UCSD-AML1 (cell line): ENCODE data around the gene NSUN7.

Experiments
- DNase-seq: peaks from one replicate; lab custom pipeline; 2025; ENCODE audit not compliant: unreplicated experiment; lab: John Stamatoyannopoulos, UW

Gene NSUN7

DNA sequence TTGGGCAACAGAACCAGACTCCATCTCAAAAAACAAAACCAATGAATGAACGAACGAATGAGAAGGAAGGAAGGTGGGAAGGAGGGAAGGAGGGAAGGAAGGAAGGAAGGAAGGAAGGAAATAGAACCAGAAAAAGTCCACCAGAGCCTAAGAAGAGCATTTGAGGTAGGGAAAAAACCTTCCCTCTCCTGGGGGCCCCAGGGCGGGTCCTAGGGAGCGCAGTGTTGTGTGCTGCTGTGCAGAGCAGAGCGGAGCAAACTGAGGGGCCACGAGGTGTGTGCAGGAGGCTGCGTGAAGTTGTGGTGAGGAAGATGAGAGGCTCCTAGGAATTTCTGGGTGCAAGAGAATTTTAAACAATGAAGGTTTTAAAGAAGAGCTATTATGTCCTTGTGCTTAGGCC, 16.0 kb upstream of the NSUN7 start:
- DNase-seq: no peak

DNA sequence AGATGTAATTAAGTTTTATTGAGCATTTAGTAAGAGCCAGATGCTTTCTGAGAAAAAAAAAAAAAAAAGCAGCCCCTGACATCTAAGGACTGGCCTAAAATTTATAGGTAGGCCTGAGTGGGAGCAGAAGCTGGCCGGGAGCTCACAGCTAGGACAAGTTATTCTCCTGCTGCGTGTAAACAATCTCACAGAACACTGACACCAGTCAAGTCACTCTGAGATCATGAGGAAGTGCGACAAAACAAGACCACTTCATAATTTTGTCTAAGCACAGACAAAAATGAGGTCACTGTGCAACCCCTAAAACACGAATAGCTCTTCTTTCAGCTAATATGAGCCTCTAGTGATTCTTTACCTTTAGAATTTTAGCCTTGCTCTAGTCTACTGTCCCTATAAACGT, 15.3 kb upstream of the NSUN7 start:
- no peak for DNase-seq

DNA sequence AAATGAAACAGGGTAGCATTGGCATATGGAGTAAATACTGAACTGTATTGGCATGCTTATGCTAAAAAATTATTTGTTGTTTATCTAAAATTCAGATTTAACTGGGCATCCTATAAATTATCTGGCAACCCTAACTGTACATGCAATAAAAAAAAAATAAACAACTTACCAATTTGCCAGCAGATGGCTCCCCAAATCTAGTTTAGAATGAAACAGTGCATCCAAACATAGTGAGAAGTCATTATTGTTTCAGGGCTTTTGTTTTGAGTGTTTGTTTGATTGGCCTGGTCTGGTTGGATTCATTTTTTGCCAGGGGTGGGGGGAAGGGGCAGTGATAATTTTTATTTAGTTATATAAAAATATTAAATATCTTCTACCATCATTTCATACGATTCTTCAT, 12.8 kb upstream of the NSUN7 start:
- DNase-seq: no peak

DNA sequence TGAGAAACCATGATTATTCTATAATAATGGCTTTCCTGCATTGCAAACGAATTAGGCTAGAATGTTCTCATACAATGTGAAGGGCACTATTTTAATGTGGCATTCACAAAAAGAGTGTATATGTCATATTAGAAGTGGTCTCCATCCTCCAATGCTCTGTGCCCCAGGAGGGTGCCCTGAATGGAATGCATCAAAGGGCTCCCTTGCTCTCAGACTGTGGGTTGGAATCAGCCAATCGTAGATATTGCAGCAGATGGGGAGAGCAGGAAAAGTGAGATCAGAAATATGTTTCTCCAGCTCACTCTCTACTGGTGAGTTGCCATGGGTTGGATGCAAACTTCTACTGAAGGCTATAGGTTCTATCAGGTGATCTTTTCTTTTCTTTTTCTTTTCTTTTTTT, 11.9 kb upstream of the NSUN7 start:
- no peak for DNase-seq

DNA sequence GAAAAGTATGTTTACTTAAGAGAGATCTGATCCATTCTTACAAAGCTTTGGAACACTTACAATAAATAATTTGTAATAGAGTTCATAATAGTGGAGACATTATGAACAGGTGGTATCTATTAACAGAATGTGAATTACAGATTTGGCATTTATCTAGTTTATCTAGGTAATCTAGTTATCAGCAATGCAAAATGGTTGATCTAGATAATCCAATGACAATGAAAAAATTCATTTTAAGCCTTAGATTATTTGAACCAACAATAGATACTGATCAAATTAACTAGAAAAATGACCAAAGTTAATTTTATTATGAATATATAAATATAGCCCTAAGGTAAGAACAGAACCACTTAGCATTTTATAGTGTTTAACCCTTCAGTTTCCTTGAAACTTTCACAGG, 10.4 kb upstream of the NSUN7 start:
- no peak for DNase-seq

DNA sequence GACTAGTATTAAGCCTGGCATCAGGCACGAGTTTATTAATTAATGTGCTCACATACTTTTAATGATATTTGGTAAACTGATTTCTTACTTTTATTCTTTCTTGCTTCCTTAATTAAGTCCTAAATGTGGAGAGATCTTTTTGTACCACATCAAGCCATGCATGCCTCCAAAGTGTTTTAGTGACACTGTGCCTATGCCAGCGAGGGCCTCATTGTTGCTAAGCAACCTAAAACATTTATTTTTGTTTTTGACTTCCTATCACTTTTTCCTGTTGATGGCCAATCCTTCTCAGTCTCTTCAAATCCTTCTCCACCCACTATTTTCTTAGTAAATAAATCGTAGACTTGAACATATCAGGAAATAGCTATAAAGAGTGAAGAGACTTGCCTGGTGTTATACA, 5.5 kb upstream of the NSUN7 start:
- no peak for DNase-seq

DNA sequence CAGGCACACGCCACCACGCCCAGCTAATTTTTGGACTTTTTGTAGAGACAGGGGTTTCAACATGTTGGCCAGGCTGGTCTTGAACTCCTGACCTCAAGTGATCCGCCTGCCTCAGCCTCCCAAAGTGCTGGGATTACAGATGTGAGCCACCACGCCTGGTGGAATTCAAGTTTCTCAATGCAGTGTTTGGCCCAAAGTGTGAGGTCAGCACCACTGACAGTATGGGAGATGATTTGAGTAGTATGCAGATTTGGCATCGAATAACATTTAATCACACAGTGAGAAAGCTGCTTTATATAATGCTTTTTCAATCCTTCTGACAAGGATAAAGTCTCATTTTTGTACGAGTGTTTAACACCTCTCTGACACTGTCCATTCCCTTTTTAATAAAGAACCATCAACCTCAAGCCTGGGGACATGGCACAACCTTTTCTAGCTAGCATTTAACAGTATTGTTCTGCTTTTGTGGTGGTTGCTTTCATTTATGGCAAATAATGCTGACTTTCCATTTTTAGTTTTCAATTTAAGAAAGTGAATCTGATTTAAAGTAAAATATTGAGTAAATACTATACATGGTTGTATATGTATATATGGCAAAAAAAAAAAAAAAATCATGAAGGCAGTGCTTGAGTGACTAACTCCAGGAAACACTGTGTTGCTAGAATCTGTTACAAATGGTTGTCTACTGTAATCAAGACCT, 4.3 kb upstream of the NSUN7 start:
- no peak for DNase-seq

DNA sequence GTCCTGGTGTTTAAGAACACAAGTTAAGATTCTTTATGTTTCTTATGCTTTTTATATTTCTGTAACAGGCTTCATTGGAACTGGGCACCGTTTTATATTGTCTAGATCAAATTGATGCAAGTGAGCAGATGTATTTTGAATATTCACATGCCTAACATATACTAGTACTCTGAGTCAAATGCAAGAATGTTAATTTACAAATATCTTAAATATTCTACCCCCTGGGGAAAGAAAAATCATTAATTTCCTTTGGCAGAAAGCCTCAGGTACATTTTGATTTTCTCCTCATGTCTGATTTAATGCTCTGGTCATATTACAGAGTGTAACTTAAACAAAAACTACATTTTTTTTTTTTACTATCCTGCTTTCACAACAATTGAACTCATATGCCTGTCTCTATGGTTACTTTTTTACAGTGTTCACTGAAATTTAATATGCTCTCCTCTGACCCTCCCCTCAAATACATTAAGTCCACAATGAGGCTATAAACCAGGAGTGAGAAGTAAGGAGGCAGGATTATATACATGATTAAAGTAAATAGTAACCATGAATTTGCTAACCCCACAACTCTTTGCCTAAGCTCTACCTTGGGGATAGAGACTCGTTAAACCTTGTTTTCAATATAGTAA, 2.4 kb upstream of the NSUN7 start:
- DNase-seq: no peak

DNA sequence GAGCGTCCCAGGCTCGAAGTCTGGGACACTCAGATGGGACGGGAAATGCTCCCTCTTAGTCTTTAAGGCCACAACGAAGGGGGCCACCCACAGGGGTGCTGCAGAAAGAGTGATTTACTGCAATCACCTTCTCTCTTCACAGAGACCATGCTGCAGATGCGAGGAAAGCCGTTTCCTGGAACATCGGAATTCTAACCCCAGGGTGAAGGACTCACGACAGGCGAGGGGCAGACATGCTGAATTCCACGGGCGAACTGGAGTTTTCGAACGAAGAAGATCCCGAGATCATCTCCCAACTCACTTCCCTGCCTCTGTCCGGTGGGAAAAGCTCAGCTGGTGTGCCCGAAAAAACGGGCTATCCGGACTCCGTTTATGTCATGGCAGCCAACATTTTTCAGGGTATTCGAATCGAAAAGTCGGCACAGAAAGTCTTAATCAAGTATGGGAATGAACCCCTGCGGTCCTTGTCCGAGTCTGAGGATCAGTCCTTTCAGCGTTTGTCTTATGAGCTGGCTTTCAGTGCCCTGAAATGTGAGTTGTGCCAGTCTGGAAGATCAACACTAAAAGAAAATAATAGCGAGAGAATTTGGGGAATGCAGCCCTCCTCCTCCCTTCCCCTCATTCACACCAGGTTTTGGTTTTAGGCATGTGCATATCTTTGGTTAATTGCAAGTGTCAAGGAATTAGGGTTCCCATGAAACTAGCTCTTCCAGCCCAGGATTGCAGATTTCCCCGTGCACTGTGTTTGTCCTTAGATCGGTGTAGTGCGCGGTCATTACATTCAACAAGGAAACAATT, 905 bp downstream of the NSUN7 start:
- no peak for DNase-seq

DNA sequence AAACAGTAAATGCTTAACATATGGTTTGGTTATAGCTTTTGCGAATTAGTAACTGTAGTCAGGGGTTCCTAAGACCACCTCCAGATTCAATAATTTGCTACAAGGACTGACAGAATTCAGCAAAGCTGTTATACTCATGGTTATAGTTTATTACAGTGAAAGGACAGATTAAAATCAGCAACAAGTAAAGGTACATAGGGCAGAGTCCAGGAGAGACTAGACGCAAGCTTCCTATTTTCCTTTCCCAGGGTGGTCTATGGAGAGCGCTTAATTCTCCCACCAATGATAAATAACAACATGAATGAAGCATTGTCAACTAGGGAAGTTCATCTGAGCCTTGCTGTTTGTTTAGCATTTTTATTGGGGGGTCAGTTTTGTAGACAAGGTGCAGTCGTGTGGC, 5.9 kb downstream of the NSUN7 start:
- no peak for DNase-seq

DNA sequence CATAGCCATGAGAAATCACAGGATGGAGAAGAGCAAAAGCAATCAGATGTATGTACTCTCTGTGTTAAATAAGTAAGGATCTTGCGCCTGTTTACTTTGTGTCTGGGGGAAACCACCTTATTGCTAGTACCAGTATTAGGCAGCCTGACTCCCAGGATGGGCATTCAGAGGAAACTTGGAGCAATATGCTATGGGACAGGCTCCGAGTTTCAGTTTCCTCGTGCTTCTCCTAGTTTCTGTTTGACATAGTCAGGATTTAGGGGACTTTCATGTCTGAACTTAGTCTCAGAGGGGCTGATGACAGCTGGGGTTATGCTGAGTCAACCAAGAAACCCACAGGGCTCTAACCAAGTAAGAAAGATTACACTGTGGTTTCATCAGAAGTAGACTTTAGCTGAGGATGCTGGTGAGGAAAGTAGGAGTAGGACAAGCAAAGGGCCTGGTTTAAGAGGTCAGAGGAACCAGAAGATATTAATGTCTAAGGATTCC, 13.5 kb downstream of the NSUN7 start:
- DNase-seq: peak; percentile 17

DNA sequence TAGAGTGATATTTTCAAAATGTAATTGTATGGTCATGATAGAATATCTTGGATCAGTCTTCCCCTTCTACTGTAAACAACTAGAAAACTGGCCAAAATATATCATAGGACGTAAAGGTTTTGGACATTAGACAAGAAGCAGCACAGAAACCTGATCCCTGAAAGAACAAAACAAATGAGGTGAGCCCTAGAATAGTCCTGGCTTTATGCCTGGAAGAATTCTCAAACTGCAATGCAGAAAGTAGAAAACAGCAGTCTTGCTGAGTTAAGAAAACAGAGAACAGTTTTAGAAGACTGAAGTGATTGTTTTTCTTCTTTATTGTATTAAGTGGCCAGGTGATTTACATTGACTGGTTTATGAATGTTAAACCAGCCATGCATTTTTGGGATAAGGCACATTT, 19.5 kb downstream of the NSUN7 start:
- DNase-seq: no peak

DNA sequence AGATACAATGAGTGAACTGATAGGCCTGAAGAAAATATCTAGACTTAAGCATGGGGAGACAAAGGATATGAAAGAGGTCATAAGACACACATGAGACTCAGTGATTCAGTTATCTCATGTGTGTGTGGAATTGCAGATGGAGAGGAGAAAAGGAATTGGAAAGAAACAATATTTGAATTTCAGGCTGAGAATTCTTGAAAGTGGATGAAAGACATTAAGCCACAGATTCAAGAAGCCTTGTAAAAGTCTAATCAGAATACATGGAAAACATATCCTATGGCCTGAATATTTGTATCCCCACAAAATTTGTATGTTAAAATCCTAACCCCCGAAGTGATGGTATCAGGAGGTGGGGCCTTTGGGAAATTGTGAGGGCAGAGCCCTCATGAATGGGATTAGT, 28.3 kb downstream of the NSUN7 start:
- DNase-seq: no peak

DNA sequence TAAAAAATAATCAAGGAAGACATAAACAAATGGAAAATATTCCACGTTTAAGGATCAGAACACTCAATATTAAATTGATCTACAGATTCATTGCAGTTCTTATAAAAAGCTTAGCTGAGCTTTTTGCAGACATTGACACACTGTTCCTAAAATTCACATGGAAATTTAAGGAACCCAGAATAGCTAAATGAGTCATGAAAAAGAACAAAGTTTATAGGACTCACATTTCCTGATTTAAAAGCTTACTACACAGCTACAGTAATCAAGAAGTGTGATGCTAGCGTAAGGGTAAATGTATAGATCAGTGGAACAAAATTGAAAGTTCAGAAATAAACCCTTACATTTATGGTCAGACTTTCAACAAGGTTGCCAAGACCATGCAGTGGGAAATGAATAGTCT, 33.1 kb downstream of the NSUN7 start:
- DNase-seq: no peak

DNA sequence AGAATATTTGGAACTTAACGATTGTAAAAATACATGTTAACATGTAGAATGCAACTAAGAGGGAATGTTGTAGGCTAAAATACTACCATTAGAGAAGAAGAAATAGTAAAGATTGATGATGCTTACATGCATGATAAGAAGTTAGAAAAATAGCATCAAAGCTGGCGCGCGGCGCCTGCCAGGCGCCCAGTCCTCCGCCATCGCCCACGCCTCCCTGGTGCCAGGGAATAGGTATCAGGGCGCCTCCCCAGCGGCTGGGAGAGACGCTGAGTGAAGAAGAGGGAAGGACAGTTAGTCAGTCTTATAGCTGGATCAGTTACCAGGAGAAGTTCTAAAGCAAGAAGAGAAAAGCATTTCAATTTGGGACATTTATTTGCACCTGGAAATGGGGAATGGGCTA, 36.0 kb downstream of the NSUN7 start:
- DNase-seq: no peak

DNA sequence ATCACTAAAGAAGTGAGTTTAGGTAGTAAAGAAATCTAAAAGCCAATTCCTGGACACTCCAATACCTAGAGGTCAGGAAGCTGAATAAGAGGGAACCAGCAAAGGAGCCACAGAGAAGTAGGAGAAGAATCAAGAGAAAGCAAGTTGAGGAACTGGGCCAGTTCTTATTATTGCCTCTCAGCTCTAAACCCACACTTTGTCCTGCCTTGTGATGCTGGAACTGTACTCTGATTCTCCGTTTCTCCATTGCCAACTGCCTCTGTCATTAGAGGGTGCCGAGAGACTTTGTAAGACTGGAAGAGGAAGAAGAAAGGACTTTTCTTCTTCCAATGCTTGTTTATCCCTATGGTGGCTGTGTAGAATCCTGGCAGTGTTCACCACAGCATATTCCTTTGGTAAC, 38.6 kb downstream of the NSUN7 start:
- no peak for DNase-seq

DNA sequence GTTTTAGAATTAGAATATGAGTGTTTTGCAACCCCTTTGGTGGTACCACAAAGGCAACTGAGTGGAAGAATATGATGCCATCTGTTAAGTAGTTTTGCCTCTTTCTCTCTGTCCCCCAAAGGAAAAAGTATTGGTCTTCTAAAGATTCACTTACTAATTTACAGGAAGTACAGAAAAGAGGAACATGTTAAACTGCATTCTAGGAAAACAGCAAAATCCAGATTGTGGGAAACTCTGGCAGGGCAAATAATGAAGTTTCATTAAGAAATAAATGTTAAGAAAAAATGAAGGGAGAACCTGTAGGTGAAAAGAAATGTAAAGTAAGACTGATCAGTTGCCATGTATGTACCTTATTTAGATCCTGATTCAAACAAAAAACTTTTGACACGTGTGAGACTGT, 39.3 kb downstream of the NSUN7 start:
- no peak for DNase-seq

DNA sequence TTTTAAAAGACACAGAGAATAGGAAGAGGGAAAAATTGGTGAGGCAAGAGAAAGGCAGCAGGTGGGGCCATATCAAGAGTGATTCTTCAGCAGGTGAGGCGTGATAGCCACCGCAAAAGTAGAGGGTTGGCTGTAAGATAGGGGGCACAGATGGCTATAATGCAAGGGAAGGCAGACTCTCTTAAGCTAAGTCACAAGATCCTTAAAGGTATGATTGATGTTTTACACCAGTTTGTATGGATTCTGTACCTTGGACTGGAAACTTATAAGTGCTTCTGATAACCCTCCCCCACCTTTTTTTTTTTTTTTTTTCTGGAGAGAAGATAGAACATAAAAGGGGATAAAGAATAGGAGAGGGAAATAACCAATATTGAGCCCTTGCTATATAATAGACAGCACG, 40.0 kb downstream of the NSUN7 start:
- no peak for DNase-seq

DNA sequence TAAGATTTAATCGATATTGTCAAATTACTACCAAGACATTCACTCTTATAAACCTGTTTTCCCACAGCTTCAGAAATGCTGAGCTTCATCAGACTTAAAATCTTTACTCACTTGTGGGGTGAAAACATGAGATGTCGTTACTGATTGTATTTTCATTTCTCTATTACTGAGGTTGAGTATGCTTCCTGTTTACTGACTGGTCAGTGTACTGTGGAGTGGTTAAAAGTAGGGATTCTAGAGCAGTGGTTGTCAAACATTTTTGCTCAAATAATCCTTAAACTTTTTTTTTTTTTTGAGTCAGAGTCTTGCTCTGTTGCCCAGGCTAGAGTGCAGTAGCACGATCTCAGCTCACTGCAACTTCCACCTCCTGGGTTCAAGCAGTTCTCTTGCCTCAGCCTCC, 50.3 kb downstream of the NSUN7 start:
- no peak for DNase-seq

DNA sequence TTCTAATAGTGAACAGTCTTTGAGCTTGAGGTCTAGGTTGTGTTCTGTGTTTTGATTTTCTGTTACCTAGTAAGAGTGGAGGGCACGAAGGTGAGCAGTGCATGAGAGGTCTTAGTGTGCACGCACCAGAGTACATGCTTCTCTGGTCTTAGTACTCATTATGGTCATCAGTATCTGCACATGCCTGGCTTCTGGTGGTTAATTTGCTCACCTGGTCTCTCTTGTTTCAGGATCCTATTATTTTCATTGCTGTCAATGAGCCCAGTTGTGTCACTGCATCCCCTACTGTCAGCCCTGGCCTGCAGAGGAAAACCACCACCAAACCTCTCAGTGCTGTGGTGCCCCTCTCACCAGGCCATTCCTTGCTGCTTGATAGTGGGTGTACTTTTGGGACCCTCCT, 54.8 kb downstream of the NSUN7 start:
- no peak for DNase-seq

DNA sequence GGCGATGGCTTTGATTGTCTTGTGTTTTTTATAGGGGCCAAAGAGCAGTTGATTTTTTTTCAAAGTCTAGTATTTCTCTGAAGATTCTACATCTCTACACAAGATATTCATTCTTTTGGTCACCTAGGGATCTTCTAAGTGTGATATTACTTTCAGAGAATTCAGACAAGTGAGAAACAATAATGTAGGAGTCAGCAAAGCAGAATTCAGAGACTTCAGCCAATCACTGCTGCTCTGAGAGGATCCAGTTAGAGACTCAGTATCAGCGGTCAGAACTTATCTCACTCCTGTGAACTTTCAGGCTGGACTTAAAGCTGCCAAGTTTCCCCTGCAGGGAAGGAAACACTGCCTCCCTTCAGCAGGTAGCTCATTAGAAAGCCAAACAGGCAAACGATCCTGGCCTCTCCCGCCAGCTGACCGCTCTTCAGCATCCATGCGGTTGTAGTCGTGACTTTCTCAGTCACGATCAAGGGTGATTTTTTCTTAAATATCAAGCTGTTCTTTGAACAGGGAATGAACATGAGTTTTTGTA, 59.2 kb downstream of the NSUN7 start:
- DNase-seq: no peak

DNA sequence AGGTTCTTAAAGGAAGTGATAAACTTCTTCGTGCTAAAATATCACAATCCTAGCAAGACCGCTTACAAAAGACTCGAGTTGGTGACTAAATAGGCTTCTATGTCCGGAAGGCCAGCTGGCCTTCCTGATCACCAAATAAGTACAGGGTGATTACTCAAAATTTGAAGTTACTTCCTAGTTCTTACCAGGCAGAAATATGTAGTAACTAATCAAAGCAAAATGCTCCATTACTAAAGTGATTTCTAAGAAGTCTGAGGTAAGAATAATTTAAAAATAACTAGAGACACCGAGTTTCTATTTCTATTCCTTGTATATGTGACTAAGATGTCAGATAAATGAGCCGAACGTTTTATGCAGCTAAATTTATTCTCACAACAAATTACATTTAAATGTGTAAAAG, 62.2 kb downstream of the NSUN7 start:
- DNase-seq: no peak
